Measurements from ENCODE around the gene PHKA1.

GRCh38 chrX:72652082-72652481 is 62.0 kb downstream of the PHKA1 start:
- TF ChIP-seq CTCF (conservative IDR thresholded peaks at IDR 0.05; ENCODE audit: low read length) (no peak), EZH2phosphoT487 (IDR thresholded peaks at IDR 0.05; ENCODE audit: borderline replicate concordance, low read depth, low read length) (no peak)
